ENCODE data around the gene PRSS53. TPM values are rescaled to one million over a fixed set of nuclear protein-coding genes. Genes with fewer than 3 reads are reported as not detected.

The PRSS53 gene
- polyA plus RNA-seq, 3 donors = 0.17 to 5.1 TPM; not detected in 1

DNA sequence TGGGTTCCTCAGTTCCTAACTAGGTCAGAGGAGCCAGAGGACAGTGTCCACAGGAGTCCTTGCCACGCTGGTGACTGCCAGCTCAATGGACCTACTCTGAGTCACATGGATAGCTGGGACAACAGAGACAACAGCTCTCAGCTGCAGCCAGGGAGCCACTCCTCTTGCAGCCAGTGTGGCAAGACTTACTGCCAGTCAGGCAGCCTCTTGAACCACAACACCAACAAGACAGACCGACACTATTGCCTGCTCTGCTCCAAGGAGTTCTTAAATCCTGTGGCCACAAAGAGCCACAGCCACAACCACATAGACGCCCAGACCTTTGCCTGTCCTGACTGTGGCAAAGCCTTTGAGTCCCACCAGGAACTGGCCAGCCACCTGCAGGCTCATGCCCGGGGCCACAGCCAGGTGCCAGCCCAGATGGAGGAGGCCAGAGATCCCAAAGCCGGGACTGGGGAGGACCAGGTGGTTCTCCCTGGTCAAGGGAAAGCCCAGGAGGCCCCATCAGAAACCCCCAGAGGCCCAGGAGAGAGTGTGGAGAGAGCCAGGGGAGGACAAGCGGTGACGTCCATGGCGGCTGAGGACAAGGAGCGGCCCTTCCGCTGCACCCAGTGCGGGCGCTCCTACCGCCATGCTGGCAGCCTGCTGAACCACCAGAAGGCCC, 7.9 kb downstream of the PRSS53 start:
- Histone ChIP-seq H3K27ac (ENCODE audit: low read depth in 1 of 2, low read length in 2 of 2) (no peak overlapping the region), H2AFZ (ENCODE audit: insufficient read depth, low read depth, low read length, poor library complexity, severe bottlenecking) (no peak overlapping the region), H3K4me3 (replicated peaks in 1 of 3; ENCODE audit: low read depth in 2 of 3, low read length in 3 of 3) (no peak overlapping the region), H3K9ac (ENCODE audit: insufficient read depth, low read length, poor library complexity, severe bottlenecking) (no peak overlapping the region), H3K27me3 (ENCODE audit: control insufficient read depth in 2 of 2, insufficient read depth in 2 of 2, low read length in 2 of 2) (no peaks in the 10 kb centered on the region), H3K36me3 (replicated peaks in 1 of 2; ENCODE audit: control insufficient read depth in 1 of 2, insufficient read depth in 2 of 2, low read length in 2 of 2) (peaks cover 70 to 95% of the 10 kb centered on the region in 2 donors), H3K4me1 (ENCODE audit: control insufficient read depth in 1 of 2, insufficient read depth in 2 of 2, low read length in 2 of 2) (peaks cover 10 to 23% of the 10 kb centered on the region in 2 donors), H4K20me1 (ENCODE audit: insufficient read depth, low read length) (peaks cover 92% of the 10 kb centered on the region), H3K4me2 (replicated peaks; ENCODE audit: extremely low read depth, low read length, poor library complexity, severe bottlenecking) (no peak overlapping the region), H3K79me2 (ENCODE audit: insufficient read depth, low read length) (peaks cover 65% of the 10 kb centered on the region), H3K9me3 (replicated peaks in 1 of 2; ENCODE audit: control insufficient read depth in 1 of 2, insufficient read depth in 1 of 2, low read length in 2 of 2) (no peaks in the 10 kb centered on the region)
- H3K9me3 Mint-ChIP-seq = no peaks in the 10 kb centered on the region
- peaks cover 0 to 5% (median 1%) of the 10 kb centered on the region in 3 donors for H3K27me3 Mint-ChIP-seq (ENCODE audit: low read depth in 3 of 3)
- H3K4me3 Mint-ChIP-seq = no peak overlapping the region
- DNase-seq = no peak
- H3K27ac Mint-ChIP-seq = peak overlapping the region in 4 of 7 donors; percentile 20 to 69 (median 40)
- intact Hi-C loops (cut with micrococcal nuclease) = no loop called here
- TF ChIP-seq, protein P1, sequence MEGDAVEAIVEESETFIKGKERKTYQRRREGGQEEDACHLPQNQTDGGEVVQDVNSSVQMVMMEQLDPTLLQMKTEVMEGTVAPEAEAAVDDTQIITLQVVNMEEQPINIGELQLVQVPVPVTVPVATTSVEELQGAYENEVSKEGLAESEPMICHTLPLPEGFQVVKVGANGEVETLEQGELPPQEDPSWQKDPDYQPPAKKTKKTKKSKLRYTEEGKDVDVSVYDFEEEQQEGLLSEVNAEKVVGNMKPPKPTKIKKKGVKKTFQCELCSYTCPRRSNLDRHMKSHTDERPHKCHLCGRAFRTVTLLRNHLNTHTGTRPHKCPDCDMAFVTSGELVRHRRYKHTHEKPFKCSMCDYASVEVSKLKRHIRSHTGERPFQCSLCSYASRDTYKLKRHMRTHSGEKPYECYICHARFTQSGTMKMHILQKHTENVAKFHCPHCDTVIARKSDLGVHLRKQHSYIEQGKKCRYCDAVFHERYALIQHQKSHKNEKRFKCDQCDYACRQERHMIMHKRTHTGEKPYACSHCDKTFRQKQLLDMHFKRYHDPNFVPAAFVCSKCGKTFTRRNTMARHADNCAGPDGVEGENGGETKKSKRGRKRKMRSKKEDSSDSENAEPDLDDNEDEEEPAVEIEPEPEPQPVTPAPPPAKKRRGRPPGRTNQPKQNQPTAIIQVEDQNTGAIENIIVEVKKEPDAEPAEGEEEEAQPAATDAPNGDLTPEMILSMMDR (IDR thresholded peaks at IDR 0.05) = no peak
- peaks cover 27% of the 10 kb centered on the region for H3K4me1 Mint-ChIP-seq
- peaks cover 65 to 79% of the 10 kb centered on the region in 2 donors for H3K36me3 Mint-ChIP-seq
- WGBS (ENCODE audit: insufficient coverage) = 93% methylated on average over 13 of the region's 13 CpGs

DNA sequence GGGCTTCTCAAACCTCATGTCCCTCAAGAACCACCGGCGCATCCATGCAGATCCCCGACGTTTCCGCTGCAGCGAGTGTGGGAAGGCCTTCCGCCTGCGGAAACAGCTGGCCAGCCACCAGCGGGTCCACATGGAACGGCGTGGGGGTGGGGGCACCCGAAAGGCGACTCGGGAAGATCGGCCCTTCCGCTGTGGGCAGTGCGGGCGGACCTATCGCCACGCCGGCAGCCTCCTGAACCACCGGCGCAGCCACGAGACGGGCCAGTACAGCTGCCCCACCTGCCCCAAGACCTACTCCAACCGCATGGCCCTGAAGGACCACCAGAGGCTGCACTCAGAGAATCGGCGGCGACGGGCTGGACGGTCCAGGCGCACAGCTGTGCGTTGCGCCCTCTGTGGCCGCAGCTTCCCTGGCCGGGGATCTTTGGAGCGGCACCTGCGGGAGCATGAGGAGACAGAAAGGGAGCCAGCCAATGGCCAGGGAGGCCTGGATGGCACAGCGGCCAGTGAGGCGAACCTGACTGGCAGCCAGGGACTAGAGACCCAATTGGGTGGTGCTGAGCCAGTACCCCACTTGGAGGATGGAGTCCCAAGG, 8.6 kb downstream of the PRSS53 start:
- Mint-ChIP-seq H3K27ac (peak overlapping the region in 2 of 7 donors; percentile 20 to 69), H3K4me1 (peaks cover 34% of the 10 kb centered on the region), H3K4me3 (no peak overlapping the region), H3K9me3 (no peaks in the 10 kb centered on the region), H3K27me3 (ENCODE audit: low read depth in 3 of 3) (peaks cover 0 to 5% (median 1%) of the 10 kb centered on the region in 3 donors), H3K36me3 (peaks cover 62 to 78% of the 10 kb centered on the region in 2 donors)
- Histone ChIP-seq H3K4me1 (ENCODE audit: control insufficient read depth in 1 of 2, insufficient read depth in 2 of 2, low read length in 2 of 2) (peaks cover 15 to 28% of the 10 kb centered on the region in 2 donors), H4K20me1 (ENCODE audit: insufficient read depth, low read length) (peaks cover 100% of the 10 kb centered on the region), H3K9ac (ENCODE audit: insufficient read depth, low read length, poor library complexity, severe bottlenecking) (no peak overlapping the region), H3K9me3 (replicated peaks in 1 of 2; ENCODE audit: control insufficient read depth in 1 of 2, insufficient read depth in 1 of 2, low read length in 2 of 2) (no peaks in the 10 kb centered on the region), H3K4me3 (replicated peaks in 1 of 3; ENCODE audit: low read depth in 2 of 3, low read length in 3 of 3) (no peak overlapping the region), H3K79me2 (ENCODE audit: insufficient read depth, low read length) (peaks cover 72% of the 10 kb centered on the region), H2AFZ (ENCODE audit: insufficient read depth, low read depth, low read length, poor library complexity, severe bottlenecking) (no peak overlapping the region), H3K36me3 (replicated peaks in 1 of 2; ENCODE audit: control insufficient read depth in 1 of 2, insufficient read depth in 2 of 2, low read length in 2 of 2) (peaks cover 67 to 90% of the 10 kb centered on the region in 2 donors), H3K27ac (ENCODE audit: low read depth in 1 of 2, low read length in 2 of 2) (no peak overlapping the region), H3K27me3 (ENCODE audit: control insufficient read depth in 2 of 2, insufficient read depth in 2 of 2, low read length in 2 of 2) (no peaks in the 10 kb centered on the region), H3K4me2 (replicated peaks; ENCODE audit: extremely low read depth, low read length, poor library complexity, severe bottlenecking) (no peak overlapping the region)
- intact Hi-C loops (cut with micrococcal nuclease) = no loop called here
- no peak for DNase-seq
- TF ChIP-seq, protein P1 (IDR thresholded peaks at IDR 0.05) = no peak
- WGBS (ENCODE audit: insufficient coverage) = 98% methylated on average over 40 of the region's 40 CpGs

All from CD14-positive monocyte (primary cell).